Hematopoietic multipotent progenitor cell treated with erythropoietin and hydrocortisone succinate and interleukin-3 and kit ligand, for 6 days (in vitro differentiated cells): ENCODE results near the gene SIKE1.
"Not testable (repeated sequence)": the region's sequence is repeated elsewhere in the genome, so short reads cannot be mapped to it uniquely, and the experiment has no call there.

Source experiments
- DNase-seq: peaks from one replicate; pipeline ENCODE4 v3.0.0-alpha.2; 2015

The SIKE1 gene

GRCh38 chr1:114755006-114755931, 25.2 kb downstream of the SIKE1 start:
- peak; percentile 50 for DNase-seq

DNA sequence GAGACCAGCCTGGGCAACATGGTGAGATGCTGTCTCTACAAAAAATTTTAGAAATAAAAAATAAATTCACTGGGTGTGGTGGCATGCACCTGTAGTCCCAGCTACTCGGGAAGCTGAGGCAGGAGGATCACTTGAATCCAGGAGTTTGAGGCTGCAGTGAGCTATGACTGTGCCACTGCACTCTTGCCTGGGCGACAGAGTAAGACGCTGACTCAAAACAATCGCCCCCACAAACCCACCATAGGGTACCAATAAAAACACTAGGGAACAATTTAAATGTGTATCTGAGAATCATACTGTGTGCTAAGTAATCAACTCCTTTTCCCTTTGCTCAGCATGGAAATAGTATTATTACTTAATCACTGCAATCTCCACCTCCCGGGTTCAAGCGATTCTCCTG, 26.8 kb downstream of the SIKE1 start:
- not testable (repeated sequence) for DNase-seq

GRCh38 chr1:114753143-114753542, 27.3 kb downstream of the SIKE1 start:
- DNase-seq, result no peak

DNA sequence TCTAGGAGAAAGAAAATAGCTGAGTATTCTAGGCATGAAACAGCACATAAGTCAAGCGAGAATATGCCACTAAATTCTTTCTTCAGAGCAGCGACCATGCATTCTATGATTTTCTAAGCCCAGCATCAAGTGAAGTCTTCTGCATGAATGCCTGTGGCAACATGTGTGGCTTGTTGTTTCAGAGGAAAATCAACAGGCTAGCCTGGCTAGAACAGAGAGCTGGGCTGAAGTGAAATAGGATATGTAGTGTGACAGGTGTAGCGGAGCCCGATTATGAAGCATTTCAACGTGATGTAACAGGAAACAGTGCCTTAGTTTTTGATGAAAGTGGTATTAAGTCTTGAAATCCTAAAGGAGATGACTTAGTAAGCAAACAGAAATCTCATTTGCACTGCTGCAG, 29.7 kb downstream of the SIKE1 start:
- DNase-seq, result no peak

DNA sequence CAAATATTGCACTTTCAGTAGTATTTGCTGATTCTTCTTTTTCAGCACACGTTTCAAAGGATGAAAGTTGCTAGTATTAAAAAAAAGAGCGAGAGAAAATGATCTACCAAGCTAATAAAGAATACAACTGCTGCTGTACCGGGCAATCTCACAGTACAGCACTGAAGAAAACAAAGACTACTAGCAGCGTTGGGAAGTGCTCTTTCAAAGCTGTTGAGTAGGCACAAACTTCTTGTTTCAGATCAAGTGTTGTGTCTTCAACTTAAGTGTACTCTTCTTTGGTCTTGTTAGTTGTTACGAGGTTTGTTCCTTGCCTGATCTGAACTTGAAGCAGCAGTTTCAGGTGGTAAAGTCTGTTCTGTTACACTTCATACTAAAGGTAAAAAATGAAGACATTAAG, 30.6 kb downstream of the SIKE1 start:
- DNase-seq, result no peak

GRCh38 chr1:114746450-114747121, 33.9 kb downstream of the SIKE1 start:
- DNase-seq, result no peak

DNA sequence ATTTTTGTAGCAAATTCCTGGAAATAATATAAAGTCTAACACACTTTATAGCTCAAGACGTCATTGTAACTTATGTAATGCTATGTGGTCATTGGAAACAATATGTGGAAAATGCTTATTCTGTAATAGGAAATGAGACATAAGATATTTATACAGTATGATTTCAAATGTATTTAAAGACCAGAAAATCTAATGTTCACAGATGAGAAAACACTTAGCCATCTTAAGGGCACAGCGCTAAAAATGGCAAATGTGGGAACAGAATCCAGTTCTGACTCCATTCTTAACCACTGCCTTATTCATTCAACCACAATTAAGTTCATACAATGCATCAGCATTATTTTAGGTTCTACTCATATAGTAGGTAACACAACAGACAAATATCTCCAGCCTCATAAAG, 35.2 kb downstream of the SIKE1 start:
- no peak for DNase-seq

- no peak for DNase-seq
These were observed 38.3 kb downstream of the SIKE1 start for GRCh38 chr1:114741963-114742746.

DNA sequence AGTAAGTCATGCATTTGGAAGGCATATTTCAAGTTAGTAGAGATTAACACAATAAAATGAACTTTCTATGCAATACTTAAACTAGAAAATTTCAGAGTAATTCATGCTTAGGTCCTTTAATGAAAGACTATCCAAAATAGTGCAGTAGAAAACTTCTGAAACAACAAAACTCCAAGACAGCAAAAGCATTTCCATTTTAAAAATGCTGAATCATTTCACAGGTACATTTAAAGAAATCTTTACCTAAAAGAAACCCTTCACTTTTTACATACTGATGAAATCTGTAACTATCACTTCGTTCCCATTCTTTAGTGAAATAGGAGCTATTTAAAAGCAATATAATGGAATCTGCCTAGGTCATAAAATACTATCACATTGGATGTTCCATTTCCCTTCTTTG, 40.2 kb downstream of the SIKE1 start:
- no peak for DNase-seq

GRCh38 chr1:114737314-114737849, 43.1 kb downstream of the SIKE1 start:
- DNase-seq, result no peak

GRCh38 chr1:114735479-114735878, 45.0 kb downstream of the SIKE1 start:
- no peak for DNase-seq

- no peak for DNase-seq
These were observed 50.7 kb downstream of the SIKE1 start for GRCh38 chr1:114729782-114730181.

GRCh38 chr1:114728553-114728952, 51.9 kb downstream of the SIKE1 start:
- no peak for DNase-seq

- no peak for DNase-seq
These were observed 55.3 kb downstream of the SIKE1 start for GRCh38 chr1:114725230-114725629.

- no peak for DNase-seq
These were observed 56.6 kb downstream of the SIKE1 start for GRCh38 chr1:114723915-114724314.

GRCh38 chr1:114723457-114723856, 57.0 kb downstream of the SIKE1 start:
- DNase-seq, result no peak

GRCh38 chr1:114720492-114720891, 60.0 kb downstream of the SIKE1 start:
- no peak for DNase-seq
